ENCODE data around the gene LACTB. TPM values are rescaled to one million over a fixed set of nuclear protein-coding genes. Genes with fewer than 3 reads are reported as not detected.
A peak's percentile ranks its signal among the peaks of the same experiment; 100 is the strongest.

LACTB gene
- total RNA-seq, 2 donors from 2014 or later = 13.3 to 14.9 TPM

GRCh38 chr15:63075984-63076713 lies 45.5 kb upstream of the LACTB start:
- H3K36me3 ChIP-seq (ENCODE audit: control insufficient read depth, insufficient read depth, low read length) = peaks cover 9% of the 10 kb centered on the region
- peaks cover 28% of the 10 kb centered on the region for H3K4me1 ChIP-seq (ENCODE audit: control insufficient read depth, insufficient read depth, low read length)
- no peak for TF ChIP-seq CTCF (conservative IDR thresholded peaks at IDR 0.05)
- DNase-seq = no peak
- H3K36me3 Mint-ChIP-seq (ENCODE audit: low read depth) = peaks cover 3% of the 10 kb centered on the region
- no peaks in the 10 kb centered on the region for H3K9me3 ChIP-seq (ENCODE audit: control insufficient read depth, low read length)
- WGBS, 2 experiments (ENCODE audit: insufficient coverage in 1 of 2, insufficient read length in 1 of 2) = 67 to 68% methylated on average over 7 to 12 of the region's 12 CpGs
- H3K27ac ChIP-seq (ENCODE audit: low read depth, low read length) = no peak overlapping the region
- no peaks in the 10 kb centered on the region for H3K9me3 Mint-ChIP-seq
- H3K27ac Mint-ChIP-seq = peak overlapping the region; percentile 67
- H3K27me3 Mint-ChIP-seq (ENCODE audit: insufficient read depth) = no peaks in the 10 kb centered on the region
- H3K4me3 ChIP-seq (ENCODE audit: low read length) = no peak overlapping the region
- peak overlapping the region; percentile 13 for H3K4me3 Mint-ChIP-seq
- H3K9ac ChIP-seq (ENCODE audit: extremely low read depth, low read length, poor library complexity, severe bottlenecking) = no peak overlapping the region
- no peaks in the 10 kb centered on the region for H3K27me3 ChIP-seq (ENCODE audit: control insufficient read depth, insufficient read depth, low read length, poor library complexity, severe bottlenecking)
- peaks cover 56% of the 10 kb centered on the region for H3K4me1 Mint-ChIP-seq

- H3K9me3 Mint-ChIP-seq = no peaks in the 10 kb centered on the region
- peak overlapping the region; percentile 8 for H3K4me3 Mint-ChIP-seq
- H3K27me3 Mint-ChIP-seq (ENCODE audit: insufficient read depth) = no peaks in the 10 kb centered on the region
- WGBS, 2 experiments (ENCODE audit: insufficient coverage in 1 of 2, insufficient read length in 1 of 2) = 15 to 49% methylated on average over 4 of the region's 4 CpGs
- no peaks in the 10 kb centered on the region for H3K36me3 Mint-ChIP-seq (ENCODE audit: low read depth)
- Histone ChIP-seq H3K9me3 (ENCODE audit: control insufficient read depth, low read length) (no peaks in the 10 kb centered on the region), H3K27ac (ENCODE audit: low read depth, low read length) (no peak overlapping the region), H3K4me3 (ENCODE audit: low read length) (no peak overlapping the region), H3K4me1 (ENCODE audit: control insufficient read depth, insufficient read depth, low read length) (peaks cover 28% of the 10 kb centered on the region), H3K36me3 (ENCODE audit: control insufficient read depth, insufficient read depth, low read length) (peaks cover 5% of the 10 kb centered on the region), H3K27me3 (ENCODE audit: control insufficient read depth, insufficient read depth, low read length, poor library complexity, severe bottlenecking) (no peaks in the 10 kb centered on the region), H3K9ac (ENCODE audit: extremely low read depth, low read length, poor library complexity, severe bottlenecking) (no peak overlapping the region)
- peak overlapping the region; percentile 67 for H3K27ac Mint-ChIP-seq
- peaks cover 59% of the 10 kb centered on the region for H3K4me1 Mint-ChIP-seq
- peak; percentile 86 for DNase-seq
- TF ChIP-seq CTCF (conservative IDR thresholded peaks at IDR 0.05) = no peak
Observed at GRCh38 chr15:63076714-63077046, 45.0 kb upstream of the LACTB start.

GRCh38 chr15:63077952-63078351 lies 43.7 kb upstream of the LACTB start:
- H3K27ac Mint-ChIP-seq = peak overlapping the region; percentile 67
- WGBS, 2 experiments (ENCODE audit: insufficient coverage in 1 of 2, insufficient read length in 1 of 2) = 33% methylated on average over 5 of the region's 6 CpGs; no CpG with 5 or more reads in 1 of the 2 experiments

More at GRCh38 chr15:63077952-63078351, 43.7 kb upstream of the LACTB start:
- Histone ChIP-seq H3K4me1 (ENCODE audit: control insufficient read depth, insufficient read depth, low read length) (peaks cover 28% of the 10 kb centered on the region), H3K27me3 (ENCODE audit: control insufficient read depth, insufficient read depth, low read length, poor library complexity, severe bottlenecking) (no peaks in the 10 kb centered on the region), H3K27ac (ENCODE audit: low read depth, low read length) (peak overlapping the region; percentile 21), H3K36me3 (ENCODE audit: control insufficient read depth, insufficient read depth, low read length) (no peaks in the 10 kb centered on the region), H3K4me3 (ENCODE audit: low read length) (no peak overlapping the region), H3K9me3 (ENCODE audit: control insufficient read depth, low read length) (no peaks in the 10 kb centered on the region), H3K9ac (ENCODE audit: extremely low read depth, low read length, poor library complexity, severe bottlenecking) (no peak overlapping the region)
- DNase-seq = peak; percentile 74
- Mint-ChIP-seq H3K4me3 (no peak overlapping the region), H3K4me1 (peaks cover 70% of the 10 kb centered on the region), H3K36me3 (ENCODE audit: low read depth) (no peaks in the 10 kb centered on the region), H3K27me3 (ENCODE audit: insufficient read depth) (no peaks in the 10 kb centered on the region), H3K9me3 (no peaks in the 10 kb centered on the region)
- TF ChIP-seq CTCF (conservative IDR thresholded peaks at IDR 0.05) = no peak
